ENCODE results near the gene SLC22A1.

- TF ChIP-seq EGR1 (IDR thresholded peaks at IDR 0.05) = no peak
- TF ChIP-seq TAF1 (IDR thresholded peaks at IDR 0.05; ENCODE audit: low read depth) = no peak
- TF ChIP-seq ZBTB7A (IDR thresholded peaks at IDR 0.05; ENCODE audit: low read depth) = no peak
- TF ChIP-seq YY1 (IDR thresholded peaks at IDR 0.05; ENCODE audit: low read depth) = no peak
- no peak for TF ChIP-seq FOXM1 (IDR thresholded peaks at IDR 0.05; ENCODE audit: borderline replicate concordance, low read depth)
- no peak for TF ChIP-seq MAX (IDR thresholded peaks at IDR 0.05)
- no peak for TF ChIP-seq REST (IDR thresholded peaks at IDR 0.05; ENCODE audit: low read depth)
- TF ChIP-seq EP300 (IDR thresholded peaks at IDR 0.05; ENCODE audit: borderline replicate concordance) = no peak
- no peak for TF ChIP-seq CREB1 (IDR thresholded peaks at IDR 0.05; ENCODE audit: low read depth)
Measured at GRCh38 chr6:160093061-160093460, 28.6 kb upstream of the SLC22A1 start.

All from Ishikawa (cell line).